ENCODE measurements around the gene NUMB. TPM values are rescaled to one million over a fixed set of nuclear protein-coding genes. Genes with fewer than 3 reads are reported as not detected.

The NUMB gene
- 10 to 100 TPM; 79.9 to 85.2 TPM for total RNA-seq
- 44.4 TPM for polyA plus RNA-seq (2013, experiment 1 of 2)
- 38.5 TPM for polyA plus RNA-seq (2013, experiment 2 of 2)
- long read RNA-seq, experiment 1, full-length matches to known transcripts: 2 of 25 reads
- long read RNA-seq, experiment 1, partial matches to known transcripts: 6 of 25 reads
- long read RNA-seq, experiment 1, other reads (novel, unspliced or antisense): 17 of 25 reads
- long read RNA-seq, experiment 2, full-length matches to known transcripts: 61 of 135 reads
- long read RNA-seq, experiment 2, partial matches to known transcripts: 29 of 135 reads
- long read RNA-seq, experiment 2, other reads (novel, unspliced or antisense): 45 of 135 reads
- long read RNA-seq, experiment 3, transcript NUMB-225 (12 exons, 3,547 nt): minor isoform, 17 of 240 reads
- long read RNA-seq, experiment 3, transcript NUMB-211 (11 exons, 3,607 nt): minor isoform, 5 of 240 reads
- long read RNA-seq, experiment 3, transcript NUMB-215 (12 exons, 3,037 nt): minor isoform, 16 of 240 reads
- long read RNA-seq, experiment 3, transcript NUMB-213 (13 exons, 3,588 nt): major isoform, 59 of 240 reads
- long read RNA-seq, experiment 3, partial matches to known transcripts: 27 of 240 reads
- long read RNA-seq, experiment 3, other reads (novel, unspliced or antisense): 111 of 240 reads
- long read RNA-seq, experiment 4, partial matches to known transcripts: 8 of 26 reads
- long read RNA-seq, experiment 4, other reads (novel, unspliced or antisense): 13 of 26 reads

- H3K4me1 ChIP-seq (ENCODE audit: control insufficient read depth, insufficient read depth, low read length): peaks cover 12% of the 10 kb centered on the region
- peak within 1 kb of the TSS; percentile 98 for H3K27ac Mint-ChIP-seq
- DNase-seq: peak; percentile 99
- no peaks in the 10 kb centered on the region for H3K9me3 Mint-ChIP-seq
- H3K9me3 ChIP-seq (ENCODE audit: control insufficient read depth, low read length): no peaks in the 10 kb centered on the region
- peak within 1 kb of the TSS; percentile 38 for H3K27ac ChIP-seq (ENCODE audit: low read depth, low read length)
- H3K9ac ChIP-seq (ENCODE audit: extremely low read depth, low read length, poor library complexity, severe bottlenecking): peak within 1 kb of the TSS; percentile 80
- no peaks in the 10 kb centered on the region for H3K27me3 Mint-ChIP-seq (ENCODE audit: insufficient read depth)
- peaks cover 46% of the 10 kb centered on the region for H3K4me1 Mint-ChIP-seq
- peak within 1 kb of the TSS; percentile 99 for H3K4me3 Mint-ChIP-seq
- H3K27me3 ChIP-seq (ENCODE audit: control insufficient read depth, insufficient read depth, low read length, poor library complexity, severe bottlenecking): no peaks in the 10 kb centered on the region
- no peaks in the 10 kb centered on the region for H3K36me3 Mint-ChIP-seq (ENCODE audit: low read depth)
- no peaks in the 10 kb centered on the region for H3K36me3 ChIP-seq (ENCODE audit: control insufficient read depth, insufficient read depth, low read length)
- TF ChIP-seq, protein P1, sequence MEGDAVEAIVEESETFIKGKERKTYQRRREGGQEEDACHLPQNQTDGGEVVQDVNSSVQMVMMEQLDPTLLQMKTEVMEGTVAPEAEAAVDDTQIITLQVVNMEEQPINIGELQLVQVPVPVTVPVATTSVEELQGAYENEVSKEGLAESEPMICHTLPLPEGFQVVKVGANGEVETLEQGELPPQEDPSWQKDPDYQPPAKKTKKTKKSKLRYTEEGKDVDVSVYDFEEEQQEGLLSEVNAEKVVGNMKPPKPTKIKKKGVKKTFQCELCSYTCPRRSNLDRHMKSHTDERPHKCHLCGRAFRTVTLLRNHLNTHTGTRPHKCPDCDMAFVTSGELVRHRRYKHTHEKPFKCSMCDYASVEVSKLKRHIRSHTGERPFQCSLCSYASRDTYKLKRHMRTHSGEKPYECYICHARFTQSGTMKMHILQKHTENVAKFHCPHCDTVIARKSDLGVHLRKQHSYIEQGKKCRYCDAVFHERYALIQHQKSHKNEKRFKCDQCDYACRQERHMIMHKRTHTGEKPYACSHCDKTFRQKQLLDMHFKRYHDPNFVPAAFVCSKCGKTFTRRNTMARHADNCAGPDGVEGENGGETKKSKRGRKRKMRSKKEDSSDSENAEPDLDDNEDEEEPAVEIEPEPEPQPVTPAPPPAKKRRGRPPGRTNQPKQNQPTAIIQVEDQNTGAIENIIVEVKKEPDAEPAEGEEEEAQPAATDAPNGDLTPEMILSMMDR (conservative IDR thresholded peaks at IDR 0.05): peak; percentile 28
- WGBS, 2 experiments (ENCODE audit: insufficient coverage in 1 of 2, insufficient read length in 1 of 2): 0% methylated on average over 15 to 60 of the region's 60 CpGs
- peak within 1 kb of the TSS; percentile 89 for H3K4me3 ChIP-seq (ENCODE audit: low read length)
Observed at GRCh38 chr14:73458183-73458976, at the start of gene NUMB. NUMB (minus strand) TSS chr14:73458546; CDS start chr14:73355751, 102,795 bp downstream.

GRCh38 chr14:73503648-73504047 is 45.3 kb upstream of the NUMB start:
- no peak overlapping the region for H3K9ac ChIP-seq (ENCODE audit: extremely low read depth, low read length, poor library complexity, severe bottlenecking)
- no peak overlapping the region for H3K27ac ChIP-seq (ENCODE audit: low read depth, low read length)
- no peak overlapping the region for H3K4me3 ChIP-seq (ENCODE audit: low read length)
- H3K27me3 ChIP-seq (ENCODE audit: control insufficient read depth, insufficient read depth, low read length, poor library complexity, severe bottlenecking): no peaks in the 10 kb centered on the region
- H3K4me1 Mint-ChIP-seq: peaks cover 3% of the 10 kb centered on the region
- H3K27me3 Mint-ChIP-seq (ENCODE audit: insufficient read depth): no peaks in the 10 kb centered on the region
- no peak overlapping the region for H3K4me3 Mint-ChIP-seq
- no peaks in the 10 kb centered on the region for H3K9me3 Mint-ChIP-seq
- DNase-seq: no peak
- no peaks in the 10 kb centered on the region for H3K4me1 ChIP-seq (ENCODE audit: control insufficient read depth, insufficient read depth, low read length)
- TF ChIP-seq, protein P1 (conservative IDR thresholded peaks at IDR 0.05): no peak
- no peaks in the 10 kb centered on the region for H3K9me3 ChIP-seq (ENCODE audit: control insufficient read depth, low read length)
- H3K27ac Mint-ChIP-seq: no peak overlapping the region
- peaks cover 6% of the 10 kb centered on the region for H3K36me3 ChIP-seq (ENCODE audit: control insufficient read depth, insufficient read depth, low read length)
- peaks cover 38% of the 10 kb centered on the region for H3K36me3 Mint-ChIP-seq (ENCODE audit: low read depth)
- 90 to 95% methylated on average over 3 of the region's 3 CpGs for WGBS, 2 experiments (ENCODE audit: insufficient coverage in 1 of 2, insufficient read length in 1 of 2)

DNA sequence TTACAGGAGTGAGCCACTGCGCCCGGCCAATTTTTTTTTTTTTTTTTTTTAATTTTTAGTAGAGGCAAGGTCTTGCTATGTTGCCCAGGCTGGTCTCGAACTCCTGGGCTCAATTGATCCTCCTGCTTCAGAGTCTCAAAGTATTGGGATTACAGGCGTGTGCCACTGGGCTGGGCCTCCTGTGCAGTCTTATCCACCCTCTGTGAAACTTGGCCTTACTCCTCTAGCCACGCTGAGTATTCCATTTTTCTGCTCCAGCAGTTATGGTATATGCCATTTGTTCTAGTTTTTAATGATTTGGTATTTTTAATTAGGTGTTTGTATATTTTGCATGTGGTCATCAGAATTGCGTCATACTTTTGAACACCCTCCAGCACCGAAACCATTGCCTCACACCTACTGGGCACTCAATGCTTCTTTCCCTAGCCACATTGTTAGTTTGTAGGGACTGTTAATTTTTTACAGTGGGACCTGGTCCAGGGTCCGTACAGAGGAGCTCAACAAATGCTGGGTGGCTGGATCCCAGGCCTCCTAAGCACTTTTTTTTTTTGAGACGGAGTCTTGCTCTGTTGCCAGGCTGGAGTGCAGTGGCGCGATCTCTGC is 43.8 kb upstream of the NUMB start:
- TF ChIP-seq, protein P1 (conservative IDR thresholded peaks at IDR 0.05): no peak
- Histone ChIP-seq H3K4me3 (ENCODE audit: low read length) (no peak overlapping the region), H3K9me3 (ENCODE audit: control insufficient read depth, low read length) (no peaks in the 10 kb centered on the region), H3K9ac (ENCODE audit: extremely low read depth, low read length, poor library complexity, severe bottlenecking) (no peak overlapping the region), H3K36me3 (ENCODE audit: control insufficient read depth, insufficient read depth, low read length) (peaks cover 6% of the 10 kb centered on the region), H3K27ac (ENCODE audit: low read depth, low read length) (no peak overlapping the region), H3K27me3 (ENCODE audit: control insufficient read depth, insufficient read depth, low read length, poor library complexity, severe bottlenecking) (no peaks in the 10 kb centered on the region), H3K4me1 (ENCODE audit: control insufficient read depth, insufficient read depth, low read length) (no peaks in the 10 kb centered on the region)
- Mint-ChIP-seq H3K36me3 (ENCODE audit: low read depth) (peaks cover 39% of the 10 kb centered on the region), H3K9me3 (no peaks in the 10 kb centered on the region), H3K27me3 (ENCODE audit: insufficient read depth) (no peaks in the 10 kb centered on the region), H3K27ac (no peak overlapping the region), H3K4me3 (no peak overlapping the region), H3K4me1 (peaks cover 2% of the 10 kb centered on the region)
- 93% methylated on average over 8 to 11 of the region's 11 CpGs for WGBS, 2 experiments (ENCODE audit: insufficient coverage in 1 of 2, insufficient read length in 1 of 2)
- DNase-seq: no peak
